Measurements from ENCODE around the gene CRYGS.

Gene CRYGS

GRCh38 chr3:186493525-186494255, 50.5 kb downstream of the CRYGS start:
- DNase-seq (ENCODE audit: low read depth), result no peak

- no peak for DNase-seq (ENCODE audit: low read depth)
Measured at GRCh38 chr3:186492385-186492984, 51.7 kb downstream of the CRYGS start.

GRCh38 chr3:186489507-186489906, 54.7 kb downstream of the CRYGS start:
- DNase-seq (ENCODE audit: low read depth), result no peak

All from GM04504 (cell line).